NT2/D1 (cell line): ENCODE data around the gene OTUB1.
"Not testable (repeated sequence)": the region's sequence is repeated elsewhere in the genome, so short reads cannot be mapped to it uniquely, and the experiment has no call there.

Experiments used
- DNase-seq: peaks from one replicate; pipeline ENCODE4 v3.0.0-alpha.2; 2011; ENCODE audit warnings: low read depth, low spot score
- H3K27me3 ChIP-seq: 2 replicates; pipeline ENCODE4 v1.6.0; 2011; ENCODE audit warnings: mild to moderate bottlenecking; ENCODE audit not compliant: insufficient read length, insufficient read depth
- H3K36me3 ChIP-seq: 2 replicates; pipeline ENCODE4 v1.6.1; 2011; ENCODE audit warnings: mild to moderate bottlenecking, low read length, mixed read lengths; ENCODE audit not compliant: insufficient read depth, insufficient read length
- H3K4me1 ChIP-seq: 2 replicates; pipeline ENCODE4 v1.5.1; 2011; ENCODE audit not compliant: insufficient read depth, insufficient read length
- H3K4me3 ChIP-seq: 2 replicates; pipeline ENCODE4 v1.5.1; 2011; ENCODE audit warnings: low read depth; ENCODE audit not compliant: insufficient read length
- H3K9ac ChIP-seq: 2 replicates; pipeline ENCODE4 v1.6.0; 2011; ENCODE audit warnings: low read depth; ENCODE audit not compliant: insufficient read length
- H3K9me3 ChIP-seq: 2 replicates; pipeline ENCODE4 v1.5.1; 2011; ENCODE audit warnings: mild to moderate bottlenecking, low read length; ENCODE audit not compliant: insufficient read depth
- SUZ12 ChIP-seq: IDR thresholded peaks from 2 replicates; pipeline ENCODE4 v1.6.1; 2011; ENCODE audit not compliant: insufficient read length, insufficient read depth; ENCODE audit errors: extremely low read depth
- YY1 ChIP-seq: IDR thresholded peaks from 2 replicates; pipeline ENCODE4 v1.6.1; 2011; ENCODE audit not compliant: insufficient read length, insufficient read depth
- ZNF274 ChIP-seq: IDR thresholded peaks from 2 replicates; pipeline ENCODE4 v1.6.1; 2011; ENCODE audit warnings: mild to moderate bottlenecking, low read depth, low read length

Gene OTUB1

GRCh38 chr11:63942803-63943202, 43.4 kb upstream of the OTUB1 start:
- no peak overlapping the region for H3K9ac ChIP-seq
- no peak overlapping the region for H3K4me3 ChIP-seq
- H3K27me3 ChIP-seq = no peaks in the 10 kb centered on the region
- H3K9me3 ChIP-seq = no peaks in the 10 kb centered on the region
- TF ChIP-seq YY1 (no peak), SUZ12 (no peak), ZNF274 (no peak)
- peaks cover 6% of the 10 kb centered on the region for H3K4me1 ChIP-seq
- peaks cover 42% of the 10 kb centered on the region for H3K36me3 ChIP-seq
- no peak for DNase-seq

- no peak for DNase-seq
- no peaks in the 10 kb centered on the region for H3K27me3 ChIP-seq
- TF ChIP-seq YY1 (no peak), SUZ12 (no peak), ZNF274 (no peak)
- no peak overlapping the region for H3K9ac ChIP-seq
- peaks cover 57% of the 10 kb centered on the region for H3K36me3 ChIP-seq
- H3K4me1 ChIP-seq = peaks cover 6% of the 10 kb centered on the region
- no peaks in the 10 kb centered on the region for H3K9me3 ChIP-seq
- no peak overlapping the region for H3K4me3 ChIP-seq
Measured at GRCh38 chr11:63944987-63945386, 41.3 kb upstream of the OTUB1 start.

DNA sequence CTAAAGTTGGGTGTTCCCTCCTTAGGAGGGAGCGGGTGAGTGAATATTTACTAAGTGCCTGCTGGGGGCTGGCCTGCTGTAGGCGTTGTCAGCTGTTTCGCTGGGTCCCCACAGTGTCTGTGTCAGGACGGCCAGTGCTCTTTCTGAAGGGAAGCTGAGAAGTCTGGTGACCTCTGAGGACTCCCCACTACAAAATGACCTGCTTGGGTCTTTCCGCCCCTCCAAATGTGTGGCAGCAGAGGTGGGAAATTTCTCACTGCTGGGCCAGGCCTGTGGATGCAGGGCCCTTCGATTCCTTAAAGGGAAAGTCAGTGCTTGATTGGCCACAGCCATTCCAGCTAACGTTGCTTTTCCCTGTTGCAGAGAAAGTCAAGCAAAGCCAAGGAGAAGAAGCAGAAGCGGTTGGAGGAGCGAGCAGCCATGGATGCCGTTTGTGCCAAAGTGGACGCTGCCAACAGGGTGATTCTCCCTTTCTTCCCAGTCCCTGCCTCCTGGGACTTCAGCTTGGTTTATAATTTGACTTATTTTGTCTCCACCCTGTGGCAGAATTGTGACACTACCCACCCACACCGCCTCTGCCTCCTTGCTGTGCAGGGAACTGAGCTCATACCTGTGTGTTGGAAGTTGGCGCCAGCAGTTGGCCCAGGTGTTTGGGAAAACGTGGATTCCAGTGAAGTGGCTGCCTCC, 40.6 kb upstream of the OTUB1 start:
- peaks cover 6% of the 10 kb centered on the region for H3K4me1 ChIP-seq
- peaks cover 60% of the 10 kb centered on the region for H3K36me3 ChIP-seq
- H3K9ac ChIP-seq = no peak overlapping the region
- H3K27me3 ChIP-seq = no peaks in the 10 kb centered on the region
- TF ChIP-seq SUZ12 = no peak
- TF ChIP-seq ZNF274 = no peak
- TF ChIP-seq YY1 = no peak
- H3K4me3 ChIP-seq = no peak overlapping the region
- DNase-seq = peak; percentile 22
- no peaks in the 10 kb centered on the region for H3K9me3 ChIP-seq

- Histone ChIP-seq H3K27me3 (no peaks in the 10 kb centered on the region), H3K4me3 (no peak overlapping the region), H3K4me1 (no peaks in the 10 kb centered on the region), H3K9me3 (no peaks in the 10 kb centered on the region), H3K9ac (no peak overlapping the region), H3K36me3 (peaks cover 68% of the 10 kb centered on the region)
- no peak for TF ChIP-seq SUZ12
- TF ChIP-seq ZNF274 = no peak
- TF ChIP-seq YY1 = no peak
- no peak for DNase-seq
Measured at GRCh38 chr11:63951779-63952536, 34.3 kb upstream of the OTUB1 start.

- DNase-seq = no peak
- TF ChIP-seq SUZ12 (no peak), ZNF274 (no peak), YY1 (no peak)
- no peaks in the 10 kb centered on the region for H3K4me1 ChIP-seq
- H3K9me3 ChIP-seq = no peaks in the 10 kb centered on the region
- H3K4me3 ChIP-seq = no peak overlapping the region
- no peak overlapping the region for H3K9ac ChIP-seq
- H3K27me3 ChIP-seq = no peaks in the 10 kb centered on the region
- peaks cover 72% of the 10 kb centered on the region for H3K36me3 ChIP-seq
Measured at GRCh38 chr11:63952570-63952969, 33.7 kb upstream of the OTUB1 start.

GRCh38 chr11:63958008-63958407, 28.2 kb upstream of the OTUB1 start:
- TF ChIP-seq SUZ12 (no peak), ZNF274 (no peak), YY1 (no peak)
- no peak overlapping the region for H3K4me3 ChIP-seq
- no peaks in the 10 kb centered on the region for H3K27me3 ChIP-seq
- H3K9ac ChIP-seq = peak overlapping the region; percentile 50
- no peaks in the 10 kb centered on the region for H3K9me3 ChIP-seq
- no peak for DNase-seq
- peaks cover 51% of the 10 kb centered on the region for H3K36me3 ChIP-seq
- H3K4me1 ChIP-seq = peaks cover 16% of the 10 kb centered on the region

DNA sequence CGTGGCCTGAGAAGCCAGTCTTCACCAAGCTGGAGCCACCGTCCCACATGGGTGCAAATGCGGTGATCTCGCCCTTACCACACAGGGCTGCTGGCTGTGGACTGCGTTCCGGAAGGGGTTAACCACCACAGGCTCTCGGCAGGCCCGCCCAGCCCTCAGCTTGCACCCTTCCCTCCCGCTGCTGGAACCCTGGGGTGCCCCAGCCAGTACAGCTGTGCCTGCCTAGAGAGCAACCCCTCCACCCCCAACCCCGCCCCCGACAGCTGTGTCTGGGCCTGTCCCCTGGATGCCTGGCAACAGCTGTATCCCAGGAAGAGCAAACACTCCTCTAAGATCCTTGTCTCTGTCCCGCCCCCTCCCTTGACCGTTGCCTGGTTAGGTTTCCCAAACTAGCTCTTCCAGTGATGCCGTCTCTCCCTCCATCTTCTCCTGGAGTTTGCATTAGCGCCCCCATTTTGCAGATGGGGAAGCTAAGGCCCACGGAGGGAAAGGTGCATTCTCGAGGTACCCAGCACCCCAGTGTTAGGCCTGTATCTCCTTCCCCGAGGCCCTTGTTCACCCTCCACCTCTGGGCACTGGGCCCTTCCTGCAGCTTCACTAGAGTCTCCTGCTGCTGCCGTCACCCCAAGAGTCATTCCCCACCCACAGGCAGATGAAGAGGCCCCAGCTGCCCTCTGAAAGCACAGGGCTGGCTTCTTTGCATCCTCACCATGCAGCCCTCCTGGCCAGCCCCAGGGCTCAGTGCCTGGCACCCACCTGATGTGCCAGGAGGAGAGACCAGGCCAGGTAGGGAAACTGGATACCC, 24.4 kb upstream of the OTUB1 start:
- TF ChIP-seq YY1 (no peak), SUZ12 (no peak), ZNF274 (no peak)

GRCh38 chr11:63963895-63964294, 22.3 kb upstream of the OTUB1 start:
- H3K9ac ChIP-seq, H3K4me3 ChIP-seq, H3K4me1 ChIP-seq, H3K36me3 ChIP-seq, DNase-seq, H3K9me3 ChIP-seq, H3K27me3 ChIP-seq: not testable (repeated sequence)

More for the DNA sequence above, 24.4 kb upstream of the OTUB1 start:
- Histone ChIP-seq H3K9me3 (no peaks in the 10 kb centered on the region), H3K9ac (peak overlapping the region; percentile 50), H3K4me1 (peaks cover 16% of the 10 kb centered on the region), H3K36me3 (peaks cover 16% of the 10 kb centered on the region), H3K27me3 (no peaks in the 10 kb centered on the region), H3K4me3 (no peak overlapping the region)
- no peak for DNase-seq
